ENCODE data around the gene CTBP2.

CTBP2 gene

DNA sequence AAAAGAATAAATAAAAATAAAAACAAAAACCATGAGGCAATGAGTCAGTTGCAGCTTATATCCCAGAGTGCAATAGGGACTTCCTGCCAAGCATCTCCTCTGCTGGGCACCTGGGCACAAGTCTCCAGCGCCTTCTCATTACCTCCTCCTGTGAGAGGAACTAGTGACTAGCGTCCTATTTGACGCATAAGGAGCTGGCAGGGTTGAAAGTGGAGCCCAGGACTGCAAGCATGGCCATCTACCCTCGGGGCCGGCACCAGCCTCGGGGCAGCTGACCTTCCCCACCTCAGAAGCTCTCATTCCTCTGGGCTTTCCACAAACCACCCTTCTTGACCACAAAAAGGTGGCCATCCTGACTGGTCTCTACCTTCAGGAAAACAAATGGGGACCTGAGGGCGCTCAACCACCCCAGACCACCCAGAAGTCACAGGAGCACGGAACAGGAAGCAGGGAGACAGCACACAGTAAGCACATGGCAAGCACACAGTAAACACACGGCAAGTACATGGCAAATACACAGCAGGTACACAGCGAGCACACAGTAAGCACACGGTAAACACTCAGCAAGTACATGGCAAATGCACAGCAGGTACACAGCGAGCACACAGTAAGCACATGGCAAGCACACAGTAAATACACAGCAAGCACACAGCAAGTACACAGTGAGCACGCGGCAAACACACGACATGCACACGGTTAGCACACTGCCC, 19.1 kb downstream of the CTBP2 start:
- TF ChIP-seq, protein P1, sequence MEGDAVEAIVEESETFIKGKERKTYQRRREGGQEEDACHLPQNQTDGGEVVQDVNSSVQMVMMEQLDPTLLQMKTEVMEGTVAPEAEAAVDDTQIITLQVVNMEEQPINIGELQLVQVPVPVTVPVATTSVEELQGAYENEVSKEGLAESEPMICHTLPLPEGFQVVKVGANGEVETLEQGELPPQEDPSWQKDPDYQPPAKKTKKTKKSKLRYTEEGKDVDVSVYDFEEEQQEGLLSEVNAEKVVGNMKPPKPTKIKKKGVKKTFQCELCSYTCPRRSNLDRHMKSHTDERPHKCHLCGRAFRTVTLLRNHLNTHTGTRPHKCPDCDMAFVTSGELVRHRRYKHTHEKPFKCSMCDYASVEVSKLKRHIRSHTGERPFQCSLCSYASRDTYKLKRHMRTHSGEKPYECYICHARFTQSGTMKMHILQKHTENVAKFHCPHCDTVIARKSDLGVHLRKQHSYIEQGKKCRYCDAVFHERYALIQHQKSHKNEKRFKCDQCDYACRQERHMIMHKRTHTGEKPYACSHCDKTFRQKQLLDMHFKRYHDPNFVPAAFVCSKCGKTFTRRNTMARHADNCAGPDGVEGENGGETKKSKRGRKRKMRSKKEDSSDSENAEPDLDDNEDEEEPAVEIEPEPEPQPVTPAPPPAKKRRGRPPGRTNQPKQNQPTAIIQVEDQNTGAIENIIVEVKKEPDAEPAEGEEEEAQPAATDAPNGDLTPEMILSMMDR (IDR thresholded peaks at IDR 0.05; ENCODE audit: extremely low read depth, missing control alignments) = no peak
- DNase-seq (ENCODE audit: low spot score) = no peak

- DNase-seq (ENCODE audit: low spot score) = no peak
Observed at GRCh38 chr10:125140151-125140550, 20.2 kb downstream of the CTBP2 start.

GRCh38 chr10:125137601-125138438, 22.5 kb downstream of the CTBP2 start:
- TF ChIP-seq, protein P1 (IDR thresholded peaks at IDR 0.05; ENCODE audit: extremely low read depth, missing control alignments) = no peak
- no peak for DNase-seq (ENCODE audit: low spot score)

More at GRCh38 chr10:125140151-125140550, 20.2 kb downstream of the CTBP2 start:
- TF ChIP-seq, protein P1 (IDR thresholded peaks at IDR 0.05; ENCODE audit: extremely low read depth, missing control alignments) = no peak

DNA sequence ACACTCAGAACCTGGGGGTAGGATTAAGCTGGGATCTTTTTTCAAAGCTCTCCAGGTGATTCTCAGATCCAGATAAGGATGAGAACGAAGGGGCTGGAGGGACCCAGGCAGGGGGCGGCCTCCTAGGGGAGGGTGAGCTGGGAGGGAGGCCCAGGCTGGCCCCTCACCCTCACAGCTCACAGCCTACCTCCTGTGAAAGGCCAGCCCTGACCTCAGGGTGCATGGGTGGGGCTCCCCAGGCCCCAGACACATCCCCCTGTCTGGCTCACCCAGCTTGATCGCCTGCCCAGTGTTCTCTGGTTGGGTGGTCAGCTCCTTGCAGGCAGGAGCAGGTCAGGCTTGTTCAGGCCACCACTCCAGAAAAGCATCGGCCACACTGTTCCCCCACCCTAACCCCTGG, 24.3 kb downstream of the CTBP2 start:
- no peak for DNase-seq (ENCODE audit: low spot score)
- TF ChIP-seq, protein P1 (IDR thresholded peaks at IDR 0.05; ENCODE audit: extremely low read depth, missing control alignments) = no peak

DNA sequence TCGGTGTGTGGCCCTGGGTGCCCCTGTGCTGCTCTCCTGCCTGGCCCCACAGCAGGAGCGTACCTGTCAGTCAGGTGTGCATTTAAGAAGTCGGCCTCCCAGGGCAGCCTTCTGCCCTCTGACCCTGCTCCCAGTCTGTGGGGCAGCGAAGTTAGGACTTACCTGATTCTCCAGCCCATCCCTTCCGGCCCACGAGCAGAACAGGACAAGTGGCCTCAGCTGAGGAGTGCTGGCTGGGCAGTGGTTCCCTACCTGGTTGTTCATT, 24.7 kb downstream of the CTBP2 start:
- DNase-seq (ENCODE audit: low spot score) = no peak
- TF ChIP-seq, protein P1 (IDR thresholded peaks at IDR 0.05; ENCODE audit: extremely low read depth, missing control alignments) = no peak

DNA sequence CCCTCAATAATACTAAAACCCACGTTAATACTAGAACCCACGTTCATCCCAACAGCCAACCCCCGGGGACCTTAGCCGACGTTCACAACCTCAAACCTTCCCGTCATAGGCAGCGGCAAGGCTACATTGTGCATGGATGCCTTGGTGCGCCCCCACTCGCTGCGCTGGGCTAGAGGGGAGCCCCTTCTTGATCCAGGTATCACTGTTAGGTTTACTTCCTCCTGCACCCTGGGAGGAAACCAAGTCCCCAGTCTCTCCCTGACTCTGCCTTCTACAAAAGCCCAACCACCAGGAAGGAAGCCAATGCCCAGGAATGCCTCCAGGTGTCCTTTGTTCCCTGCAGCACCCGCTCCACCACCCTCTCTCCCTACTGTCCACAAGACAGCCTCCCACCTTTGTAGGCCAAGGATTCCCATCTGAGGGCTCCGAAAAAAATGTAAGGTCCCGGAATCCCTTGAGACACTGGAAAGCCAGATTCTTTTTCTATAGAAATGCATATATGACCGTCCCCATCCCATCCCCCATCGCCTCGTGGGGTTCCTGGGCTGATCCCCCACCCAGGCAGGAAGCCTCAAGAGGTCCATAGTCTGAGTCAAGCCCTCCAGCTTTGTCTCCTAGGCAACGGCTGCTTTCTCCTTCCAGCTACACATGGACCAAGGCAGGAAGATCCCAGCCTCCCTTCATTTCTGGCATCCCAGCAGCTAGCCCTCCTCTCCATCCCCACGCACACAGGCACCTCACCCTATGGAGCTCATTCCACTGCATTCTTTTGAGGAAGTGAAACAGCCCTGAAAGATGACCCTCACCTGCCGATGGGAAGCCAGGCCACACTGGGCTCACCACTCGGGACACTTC, 25.2 kb downstream of the CTBP2 start:
- no peak for DNase-seq (ENCODE audit: low spot score)
- TF ChIP-seq, protein P1 (IDR thresholded peaks at IDR 0.05; ENCODE audit: extremely low read depth, missing control alignments) = no peak

DNA sequence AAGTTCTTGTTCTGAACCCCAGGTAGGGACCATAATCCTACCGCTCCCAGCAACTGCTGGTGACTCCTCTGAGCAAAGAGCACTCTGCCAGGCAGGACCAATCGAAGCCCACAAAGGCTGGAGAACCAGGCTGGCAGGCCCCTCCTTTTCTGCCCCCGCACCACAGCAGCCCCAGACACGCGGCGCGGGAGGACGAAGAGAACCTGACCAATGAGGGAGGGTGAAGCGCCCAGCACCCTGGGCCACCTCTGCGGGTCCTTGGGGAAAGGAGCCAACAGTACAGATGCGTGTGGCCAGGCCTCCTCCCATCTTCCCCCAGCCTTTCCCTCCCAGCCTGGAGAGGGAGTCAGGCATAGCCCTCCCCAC, 25.9 kb downstream of the CTBP2 start:
- TF ChIP-seq, protein P1 (IDR thresholded peaks at IDR 0.05; ENCODE audit: extremely low read depth, missing control alignments) = no peak
- no peak for DNase-seq (ENCODE audit: low spot score)

All from GM20000 (cell line).